Measurements from ENCODE around the gene OTOG.

OTOG gene

GRCh38 chr11:17547051-17547577 is at the start of gene OTOG:
OTOG (plus strand) TSS chr11:17547259; CDS start chr11:17547373, 114 bp downstream.
- DNase-seq = peak; percentile 40 to 67 (median 49)

- peak; percentile 81 to 89 (median 83) for DNase-seq
Observed at GRCh38 chr11:17498058-17498457, 49.0 kb upstream of the OTOG start.

- peak in 2 of 3 experiments; percentile 81 to 83 for DNase-seq
Observed at GRCh38 chr11:17498475-17498874, 48.6 kb upstream of the OTOG start.

GRCh38 chr11:17500673-17501072 is 46.4 kb upstream of the OTOG start:
- no peak for DNase-seq

GRCh38 chr11:17502630-17503029 is 44.4 kb upstream of the OTOG start:
- no peak for DNase-seq

- peak; percentile 62 to 88 (median 84) for DNase-seq
Observed at GRCh38 chr11:17504330-17505107, 42.5 kb upstream of the OTOG start.

GRCh38 chr11:17505146-17505545 is 41.9 kb upstream of the OTOG start:
- DNase-seq = no peak

GRCh38 chr11:17506314-17506713 is 40.7 kb upstream of the OTOG start:
- no peak for DNase-seq

GRCh38 chr11:17506942-17507341 is 40.1 kb upstream of the OTOG start:
- DNase-seq = no peak

GRCh38 chr11:17507773-17508172 is 39.3 kb upstream of the OTOG start:
- DNase-seq = no peak

GRCh38 chr11:17508306-17508705 is 38.8 kb upstream of the OTOG start:
- DNase-seq = no peak

- no peak for DNase-seq
Observed at GRCh38 chr11:17508791-17509190, 38.3 kb upstream of the OTOG start.

- DNase-seq = peak in 1 of 3 experiments; percentile 51
Observed at GRCh38 chr11:17510507-17511206, 36.4 kb upstream of the OTOG start.

GRCh38 chr11:17511571-17511970 is 35.5 kb upstream of the OTOG start:
- DNase-seq = no peak

- DNase-seq = no peak
Observed at GRCh38 chr11:17512101-17512500, 35.0 kb upstream of the OTOG start.

GRCh38 chr11:17513853-17514252 is 33.2 kb upstream of the OTOG start:
- no peak for DNase-seq

- no peak for DNase-seq
Observed at GRCh38 chr11:17514476-17514875, 32.6 kb upstream of the OTOG start.

GRCh38 chr11:17515443-17516176 is 31.4 kb upstream of the OTOG start:
- no peak for DNase-seq

- no peak for DNase-seq
Observed at GRCh38 chr11:17516551-17517150, 30.4 kb upstream of the OTOG start.

- DNase-seq = no peak
Observed at GRCh38 chr11:17517186-17517585, 29.9 kb upstream of the OTOG start.

- DNase-seq = no peak
Observed at GRCh38 chr11:17518366-17518765, 28.7 kb upstream of the OTOG start.

GRCh38 chr11:17519061-17519885 is 27.8 kb upstream of the OTOG start:
- DNase-seq = peak in 1 of 3 experiments; percentile 42
